Keratinocyte (primary cell): ENCODE results near the gene FASLG.

Source experiments
- CTCF ChIP-seq, 3 experiments: IDR thresholded peaks in 1 of 3; conservative IDR thresholded peaks in 1 of 3; optimal IDR thresholded peaks in 1 of 3; 2 replicates in 2 of 3; 3 replicates in 1 of 3; pipeline versions ENCODE3 to v1.5.1; 2011; ENCODE audit warnings: low read length in 3 of 3, mild to moderate bottlenecking in 3 of 3, moderate library complexity in 2 of 3, control low read depth in 1 of 3, inconsistent platforms in 1 of 3; ENCODE audit not compliant: insufficient read depth in 2 of 3; ENCODE audit errors: extremely low read depth in 1 of 3
- EZH2 ChIP-seq: IDR thresholded peaks from one replicate; pipeline ENCODE4 v1.6.1; 2012; ENCODE audit warnings: inconsistent platforms, mild to moderate bottlenecking, low read length, moderate library complexity

GRCh38 chr1:172686143-172686542 is 27.2 kb downstream of the FASLG start:
- no peak for TF ChIP-seq CTCF (optimal IDR thresholded peaks at IDR 0.05 in 1 of 3, IDR thresholded peaks at IDR 0.05 in 1 of 3, conservative IDR thresholded peaks at IDR 0.05 in 1 of 3; ENCODE audit: extremely low read depth in 1 of 3, insufficient read depth in 2 of 3, low read length in 3 of 3)
- TF ChIP-seq EZH2: no peak
